ENCODE measurements around the gene CPA2. TPM values are rescaled to one million over a fixed set of nuclear protein-coding genes. Genes with fewer than 3 reads are reported as not detected.

CPA2 gene
- total RNA-seq, 1 donor from 2014 or later: 85.0 TPM

GRCh38 chr7:130272381-130273080 is 5.9 kb downstream of the CPA2 start:
- peaks cover 5% of the 10 kb centered on the region for H3K36me3 Mint-ChIP-seq (ENCODE audit: insufficient read depth)
- H3K4me1 Mint-ChIP-seq (ENCODE audit: low read depth): peaks cover 48% of the 10 kb centered on the region
- H3K9me3 Mint-ChIP-seq (ENCODE audit: low read depth): no peaks in the 10 kb centered on the region
- H3K27me3 Mint-ChIP-seq: no peaks in the 10 kb centered on the region
- peak overlapping the region; percentile 45 for H3K4me3 Mint-ChIP-seq (ENCODE audit: low read depth)
- no peak for DNase-seq (ENCODE audit: low spot score, unreplicated experiment)
- H3K27ac Mint-ChIP-seq: peak overlapping the region; percentile 96
- no peak for TF ChIP-seq CTCF (IDR thresholded peaks at IDR 0.05; ENCODE audit: unreplicated experiment)

DNA sequence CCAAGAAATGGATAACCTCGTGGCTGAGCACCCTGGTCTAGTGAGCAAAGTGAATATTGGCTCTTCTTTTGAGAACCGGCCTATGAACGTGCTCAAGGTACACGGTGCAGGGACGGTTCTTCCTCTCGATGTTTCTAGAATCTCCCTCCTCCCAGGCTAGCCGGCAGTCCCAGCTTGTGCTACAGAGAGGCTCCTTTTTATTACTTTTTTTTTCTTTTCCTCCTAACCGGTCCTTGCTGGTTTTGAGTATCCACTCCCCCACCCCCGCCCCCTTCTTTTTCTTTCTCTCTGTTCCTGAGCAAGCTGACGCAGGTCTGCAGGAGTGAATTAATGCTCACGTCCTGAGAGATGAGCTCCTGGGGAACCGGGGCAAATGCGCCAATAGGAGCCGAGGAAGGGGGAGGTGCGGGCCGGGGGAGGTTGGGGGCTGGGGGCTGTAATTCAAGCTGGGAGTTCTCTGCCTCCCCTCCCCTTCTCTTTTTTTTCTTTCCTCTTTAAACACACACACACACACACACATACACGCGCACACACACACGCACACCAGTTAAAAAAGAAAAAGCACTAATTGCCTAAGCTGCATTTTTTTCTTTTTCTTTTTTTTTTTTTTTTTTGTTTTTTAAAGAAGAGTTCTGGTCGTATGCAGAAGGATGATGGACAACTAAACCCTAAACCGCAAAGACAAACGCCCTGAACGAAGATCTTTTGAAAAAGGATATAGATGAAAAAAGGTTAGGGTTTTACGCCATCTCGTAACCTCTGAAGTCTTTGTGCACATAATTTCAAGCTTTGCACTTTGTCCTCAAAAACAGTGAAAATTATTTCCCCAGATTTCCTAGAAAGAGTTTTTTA is 6.6 kb downstream of the CPA2 start:
- no peak for TF ChIP-seq CTCF (IDR thresholded peaks at IDR 0.05; ENCODE audit: unreplicated experiment)
- Mint-ChIP-seq H3K27me3 (no peaks in the 10 kb centered on the region), H3K4me1 (ENCODE audit: low read depth) (peaks cover 43% of the 10 kb centered on the region), H3K27ac (peak overlapping the region; percentile 96), H3K9me3 (ENCODE audit: low read depth) (no peaks in the 10 kb centered on the region), H3K36me3 (ENCODE audit: insufficient read depth) (peaks cover 7% of the 10 kb centered on the region), H3K4me3 (ENCODE audit: low read depth) (peak overlapping the region; percentile 45)
- DNase-seq (ENCODE audit: low spot score, unreplicated experiment): peak; percentile 54

GRCh38 chr7:130273933-130274255 is 7.2 kb downstream of the CPA2 start:
- Mint-ChIP-seq H3K4me3 (ENCODE audit: low read depth) (peak overlapping the region; percentile 53), H3K36me3 (ENCODE audit: insufficient read depth) (peaks cover 7% of the 10 kb centered on the region)

DNA sequence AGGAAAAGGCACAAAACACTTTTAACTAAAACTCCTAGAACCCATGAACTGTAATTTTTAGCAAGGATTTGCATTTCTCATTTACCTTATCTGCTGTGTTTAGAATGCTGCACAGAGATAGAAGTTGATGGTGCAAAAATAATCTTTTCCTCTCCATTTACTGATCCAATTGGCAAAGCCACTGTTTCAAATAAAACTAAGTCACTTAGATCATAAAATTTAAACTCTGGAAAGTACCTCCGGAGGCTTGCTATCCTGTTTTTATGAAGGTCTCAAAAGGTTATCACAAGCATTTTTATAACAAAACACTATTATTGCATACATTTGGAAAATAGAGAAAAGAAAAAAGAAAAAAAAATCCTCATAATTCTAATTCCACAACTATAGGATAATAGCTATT is 7.6 kb downstream of the CPA2 start:
- H3K27ac Mint-ChIP-seq: peak overlapping the region; percentile 96
- H3K36me3 Mint-ChIP-seq (ENCODE audit: insufficient read depth): peaks cover 9% of the 10 kb centered on the region
- H3K27me3 Mint-ChIP-seq: no peaks in the 10 kb centered on the region
- H3K4me1 Mint-ChIP-seq (ENCODE audit: low read depth): peaks cover 40% of the 10 kb centered on the region
- peak overlapping the region; percentile 53 for H3K4me3 Mint-ChIP-seq (ENCODE audit: low read depth)
- H3K9me3 Mint-ChIP-seq (ENCODE audit: low read depth): no peaks in the 10 kb centered on the region
- TF ChIP-seq CTCF (IDR thresholded peaks at IDR 0.05; ENCODE audit: unreplicated experiment): no peak
- no peak for DNase-seq (ENCODE audit: low spot score, unreplicated experiment)

More at GRCh38 chr7:130273933-130274255, 7.2 kb downstream of the CPA2 start:
- no peak for DNase-seq (ENCODE audit: low spot score, unreplicated experiment)
- TF ChIP-seq CTCF (IDR thresholded peaks at IDR 0.05; ENCODE audit: unreplicated experiment): no peak
- H3K27me3 Mint-ChIP-seq: no peaks in the 10 kb centered on the region
- no peaks in the 10 kb centered on the region for H3K9me3 Mint-ChIP-seq (ENCODE audit: low read depth)
- peak overlapping the region; percentile 96 for H3K27ac Mint-ChIP-seq
- H3K4me1 Mint-ChIP-seq (ENCODE audit: low read depth): peaks cover 41% of the 10 kb centered on the region

- H3K27ac Mint-ChIP-seq: no peak overlapping the region
- peaks cover 36% of the 10 kb centered on the region for H3K4me1 Mint-ChIP-seq (ENCODE audit: low read depth)
- DNase-seq (ENCODE audit: low spot score, unreplicated experiment): no peak
- no peaks in the 10 kb centered on the region for H3K27me3 Mint-ChIP-seq
- H3K4me3 Mint-ChIP-seq (ENCODE audit: low read depth): no peak overlapping the region
- no peak for TF ChIP-seq CTCF (IDR thresholded peaks at IDR 0.05; ENCODE audit: unreplicated experiment)
- no peaks in the 10 kb centered on the region for H3K9me3 Mint-ChIP-seq (ENCODE audit: low read depth)
- H3K36me3 Mint-ChIP-seq (ENCODE audit: insufficient read depth): peaks cover 11% of the 10 kb centered on the region
Measured at GRCh38 chr7:130274983-130275591, 8.4 kb downstream of the CPA2 start.

Measured in progenitor cell of endocrine pancreas (in vitro differentiated cells).